IMR-90 (cell line): ENCODE results near the gene CYTH4. TPM values are rescaled to one million over a fixed set of nuclear protein-coding genes. Genes with fewer than 3 reads are reported as not detected.

Source experiments
- ATAC-seq: fragments of 200-7000 bp; cut with Tn5 transposase; 2 replicates; pipeline ENCODE4 v1.9.1; 2020; ENCODE audit warnings: low read depth, mild to moderate bottlenecking, moderate library complexity
- BruUV-seq: library from RNA; stranded (reverse); fragments of 400-500 nt; replicated peaks from 2 replicates; lab custom pipeline; 2021; lab: Mats Ljungman, UMichigan
- CTCF ChIA-PET: fragments of 300-600 bp; formaldehyde crosslinking; extraction: SDS; loops from one replicate; lab custom pipeline; 2021; ENCODE audit warnings: antibody characterized with exemption; lab: Yijun Ruan, JAX
- POLR2A ChIA-PET: fragments of 300-600 bp; sonication (Branson Sonifier 250); formaldehyde crosslinking; loops from one replicate; lab custom pipeline; 2022; ENCODE audit warnings: antibody characterized with exemption; ENCODE audit not compliant: unreplicated experiment; lab: Charles Lee
- DNase-seq: peaks from one replicate; pipeline ENCODE4 v3.0.0; 2013
- H2AFZ ChIP-seq: replicated peaks from 2 replicates; pipeline ENCODE3; 2013; ENCODE audit warnings: low read length, mild to moderate bottlenecking; ENCODE audit not compliant: poor library complexity
- H2AK5ac ChIP-seq: 2 replicates; pipeline ENCODE4 v1.6.1; 2013; ENCODE audit warnings: low read depth, low read length, inconsistent platforms
- H2AK9ac ChIP-seq: replicated peaks from 2 replicates; pipeline ENCODE3; 2013; ENCODE audit warnings: mild to moderate bottlenecking, low read depth, low read length, moderate library complexity; ENCODE audit not compliant: poor library complexity
- H2BK120ac ChIP-seq: 2 replicates; pipeline ENCODE4 v1.6.1; 2013; ENCODE audit warnings: low read depth, low read length, inconsistent platforms
- H2BK15ac ChIP-seq: 3 replicates; pipeline ENCODE4 v1.6.1; 2013; ENCODE audit warnings: low read depth, low read length, inconsistent platforms
- H2BK20ac ChIP-seq: 2 replicates; pipeline ENCODE4 v1.6.1; 2013; ENCODE audit warnings: low read depth, mild to moderate bottlenecking, inconsistent platforms, low read length, moderate library complexity
- H2BK5ac ChIP-seq: 2 replicates; pipeline ENCODE4 v1.6.1; 2013; ENCODE audit warnings: mild to moderate bottlenecking, low read depth, low read length, inconsistent platforms; ENCODE audit not compliant: poor library complexity, severe bottlenecking
- H3K14ac ChIP-seq: replicated peaks from 2 replicates; pipeline ENCODE4 v1.6.1; 2013; ENCODE audit warnings: low read depth, low read length, inconsistent platforms
- H3K18ac ChIP-seq: 2 replicates; pipeline ENCODE4 v1.6.1; 2013; ENCODE audit warnings: low read depth, low read length, control low read depth
- H3K23ac ChIP-seq: 2 replicates; pipeline ENCODE4 v1.6.1; 2013; ENCODE audit warnings: low read depth, low read length, inconsistent platforms
- H3K27ac ChIP-seq: 2 replicates; pipeline ENCODE4 v1.5.1; 2013; ENCODE audit warnings: mild to moderate bottlenecking, control low read depth, low read length; ENCODE audit not compliant: insufficient read depth
- H3K27me3 ChIP-seq: 2 replicates; pipeline ENCODE4 v1.6.1; 2013; ENCODE audit warnings: low read length; ENCODE audit not compliant: control insufficient read depth, insufficient read depth
- H3K36me3 ChIP-seq: 2 replicates; pipeline ENCODE4 v1.6.1; 2013; ENCODE audit warnings: low read length, mixed read lengths; ENCODE audit not compliant: control insufficient read depth, insufficient read depth
- H3K4ac ChIP-seq: 2 replicates; pipeline ENCODE4 v1.6.1; 2013; ENCODE audit warnings: low read depth, low read length, inconsistent platforms
- H3K4me1 ChIP-seq: 2 replicates; pipeline ENCODE4 v1.6.1; 2013; ENCODE audit warnings: low read length, mixed read lengths; ENCODE audit not compliant: control insufficient read depth, insufficient read depth
- H3K4me2 ChIP-seq: 2 replicates; pipeline ENCODE4 v1.6.1; 2013; ENCODE audit warnings: low read depth, mild to moderate bottlenecking, control low read depth, low read length, moderate library complexity
- H3K4me3 ChIP-seq: 2 replicates; pipeline ENCODE4 v1.5.1; 2013; ENCODE audit warnings: low read depth, mild to moderate bottlenecking, control low read depth, low read length, moderate library complexity; ENCODE audit not compliant: insufficient read depth
- H3K56ac ChIP-seq: 2 replicates; pipeline ENCODE4 v1.6.1; 2013; ENCODE audit warnings: low read length, inconsistent platforms; ENCODE audit not compliant: insufficient read depth; ENCODE audit errors: extremely low read depth
- H3K79me1 ChIP-seq, 2 experiments: 2 replicates each; pipeline ENCODE4 v1.6.1; 2013; ENCODE audit warnings: low read length in 2 of 2, inconsistent platforms in 1 of 2, low read depth in 1 of 2
- H3K9ac ChIP-seq: 2 replicates; pipeline ENCODE4 v1.6.1; 2013; ENCODE audit warnings: low read depth, low read length, control low read depth
- H3K9me1 ChIP-seq: 2 replicates; pipeline ENCODE4 v1.6.1; 2013; ENCODE audit warnings: low read length, inconsistent platforms; ENCODE audit not compliant: insufficient read depth
- H3K9me3 ChIP-seq: 2 replicates; pipeline ENCODE4 v1.6.1; 2013; ENCODE audit warnings: low read length; ENCODE audit not compliant: control insufficient read depth, insufficient read depth
- H4K20me1 ChIP-seq: 2 replicates; pipeline ENCODE4 v1.6.1; 2013; ENCODE audit warnings: low read length, inconsistent platforms; ENCODE audit not compliant: insufficient read depth
- H4K5ac ChIP-seq: 2 replicates; pipeline ENCODE4 v1.6.1; 2013; ENCODE audit warnings: mild to moderate bottlenecking, low read depth, low read length, control low read depth
- H4K8ac ChIP-seq, 2 experiments: 2 replicates each; pipeline ENCODE4 v1.6.1; 2013; ENCODE audit warnings: low read depth in 2 of 2, low read length in 2 of 2, control low read depth in 1 of 2, inconsistent platforms in 1 of 2
- H4K91ac ChIP-seq: 2 replicates; pipeline ENCODE4 v1.6.1; 2013; ENCODE audit warnings: low read depth, low read length, inconsistent platforms; ENCODE audit not compliant: insufficient read depth
- CHD1 ChIP-seq: IDR thresholded peaks from 2 replicates; pipeline ENCODE4 v1.6.1; 2012; ENCODE audit warnings: low read depth, low read length, improper control_type of control experiment
- CTCF ChIP-seq: conservative IDR thresholded peaks from 2 replicates; pipeline ENCODE4 v1.5.1; 2012; ENCODE audit warnings: mild to moderate bottlenecking, low read depth, low read length, improper control_type of control experiment
- FOS ChIP-seq: fragments of 150-350 bp; IDR thresholded peaks from 2 replicates; pipeline ENCODE4 v1.6.1; 2016; ENCODE audit warnings: low read depth, low read length
- MAFK ChIP-seq: IDR thresholded peaks from 2 replicates; pipeline ENCODE4 v1.6.1; 2012; ENCODE audit warnings: low read depth, low read length, improper control_type of control experiment
- MAZ ChIP-seq: IDR thresholded peaks from 2 replicates; pipeline ENCODE4 v1.6.1; 2012; ENCODE audit warnings: low read depth, mild to moderate bottlenecking, low read length, improper control_type of control experiment, moderate library complexity, borderline replicate concordance
- MXI1 ChIP-seq: IDR thresholded peaks from 2 replicates; pipeline ENCODE4 v1.6.1; 2012; ENCODE audit warnings: low read depth, mild to moderate bottlenecking, low read length, moderate library complexity, borderline replicate concordance
- NFE2L2 ChIP-seq: fragments of 150-350 bp; IDR thresholded peaks from 2 replicates; pipeline ENCODE4 v1.6.1; 2016; ENCODE audit warnings: low read depth, mild to moderate bottlenecking, low read length
- POLR2A ChIP-seq: IDR thresholded peaks from 2 replicates; pipeline ENCODE4 v1.6.1; 2012; ENCODE audit warnings: mild to moderate bottlenecking, low read depth, low read length
- RAD21 ChIP-seq: IDR thresholded peaks from 2 replicates; pipeline ENCODE4 v1.6.1; 2012; ENCODE audit warnings: low read length, improper control_type of control experiment
- RFX5 ChIP-seq: IDR thresholded peaks from 2 replicates; pipeline ENCODE4 v1.8.0; 2012; ENCODE audit warnings: low read depth, mild to moderate bottlenecking, low read length, moderate library complexity
- USF2 ChIP-seq: fragments of 150-350 bp; IDR thresholded peaks from 2 replicates; pipeline ENCODE4 v1.6.1; 2017; ENCODE audit warnings: mild to moderate bottlenecking, antibody characterized with exemption, low read length, low read depth
- whole genome bisulfite sequencing, 2 experiments: methylation state at CpG; one replicate each; pipeline versions ENCODE4 v1.1.5 to v1.1.7; 2013; ENCODE audit warnings: missing lambda C conversion rate in 2 of 2; ENCODE audit not compliant: insufficient read length in 1 of 2; ENCODE audit errors: extremely low coverage in 2 of 2; 5-methylcytosine and 5-hydroxymethylcytosine counted together
- dilution Hi-C: fragments of 300-500 bp; cut with HindIII; formaldehyde crosslinking; loops from one replicate; pipeline ENCODE4 v1.14.3; 2018; ENCODE audit warnings: low sequenced_read_pairs; ENCODE audit not compliant: unreplicated experiment
- in situ Hi-C: fragments of 300-500 bp; cut with MboI; formaldehyde crosslinking; loops from 3 replicates; pipeline ENCODE4 v1.14.3; 2019; ENCODE audit warnings: low sequenced_read_pairs, inconsistent platforms, mixed read lengths
- intact Hi-C: fragments of 100-400 bp; cut with micrococcal nuclease; formaldehyde crosslinking; loops from 2 replicates; pipeline ENCODE4 v1.10.0; 2022
- polyA plus RNA-seq, 3 experiments: library from polyadenylated mRNA; depleted of rRNA; stranded (reverse); fragments of >200 nt; gene quantifications; 2 replicates each; pipeline ENCODE4 v1.2.3, GENCODE V29; 2012; ENCODE audit warnings: low replicate concordance in 1 of 3
- total RNA-seq: library from RNA; depleted of rRNA; stranded (reverse); fragments of >200 nt; gene quantifications from 2 replicates; pipeline ENCODE4 v1.2.3, GENCODE V29; 2012

The CYTH4 gene
- total and polyA plus RNA-seq, 2 of the 4 experiments (the other 2 are of a cell fraction) = 0.36 to 0.55 TPM

GRCh38 chr22:37326726-37327125 is 44.4 kb downstream of the CYTH4 start:
- Histone ChIP-seq H3K4me2 (no peak overlapping the region), H4K91ac (0 out of 2 replicates have a peak overlapping the region, but pooled peaks have one; percentile 12), H2AK9ac (peak overlapping the region; percentile 37), H3K4me1 (peaks cover 17% of the 10 kb centered on the region), H4K20me1 (no peaks in the 10 kb centered on the region), H2BK15ac (peak overlapping the region; percentile 95; the same call in 1 of the 3 replicates), H2AFZ (no peak overlapping the region), H3K36me3 (no peaks in the 10 kb centered on the region), H2BK120ac (peak overlapping the region; percentile 73; the same call in 1 of the 2 replicates), H2BK20ac (peak overlapping the region; percentile 86), H3K79me1 (no peaks in the 10 kb centered on the region), H3K27me3 (peaks cover 8% of the 10 kb centered on the region; the same call in 1 of the 2 replicates), H3K56ac (no peak overlapping the region), H3K18ac (no peak overlapping the region), H2BK5ac (peak overlapping the region; percentile 64), H2AK5ac (peak overlapping the region; percentile 90), H3K9me3 (no peaks in the 10 kb centered on the region; the same call in 1 of the 2 replicates), H4K8ac (peak overlapping the region in 1 of 2 experiments; percentile 63; a peak in 1 of 4 replicates), H3K4ac (peak overlapping the region; percentile 69), H3K9ac (no peak overlapping the region), H3K27ac (no peak overlapping the region), H4K5ac (no peak overlapping the region), H3K23ac (0 out of 2 replicates have a peak overlapping the region, but pooled peaks have one; percentile 24), H3K14ac (no peak overlapping the region), H3K9me1 (peaks cover 19% of the 10 kb centered on the region), H3K4me3 (no peak overlapping the region)
- no TSS peak for BruUV-seq
- intact Hi-C loops (no loop called here), dilution Hi-C loops (no loop called here), in situ Hi-C loops (no loop called here)
- TF ChIP-seq CTCF (no peak), NFE2L2 (no peak), MAZ (no peak), MAFK (no peak), USF2 (no peak), CHD1 (no peak), MXI1 (no peak), RAD21 (no peak), RFX5 (no peak), FOS (no peak), POLR2A (no peak)
- WGBS, 2 experiments = 59% methylated on average over 4 of the region's 7 CpGs; no CpG with 5 or more reads in 1 of the 2 experiments
- POLR2A ChIA-PET = no interaction called here
- CTCF ChIA-PET = interaction anchor here (0.7 kb wide), 1 partner anchor 43 kb away, joined by 4 read pairs; no protein-coding TSS in a partner anchor
- no peak for ATAC-seq
- no peak for DNase-seq
